PFSK-1 (cell line): ENCODE results near the gene CHDH. TPM values are rescaled to one million over a fixed set of nuclear protein-coding genes. Genes with fewer than 3 reads are reported as not detected.

Experiments
- FOXP2 ChIP-seq: optimal IDR thresholded peaks from 2 replicates; pipeline ENCODE3; 2011; ENCODE audit warnings: borderline replicate concordance, control low read depth, inconsistent platforms; ENCODE audit not compliant: insufficient read depth; ENCODE audit errors: extremely low read length, extremely low read depth
- POLR2AphosphoS5 ChIP-seq: IDR thresholded peaks from 2 replicates; pipeline ENCODE4 v1.6.1; 2012; ENCODE audit warnings: low read depth, mild to moderate bottlenecking, control low read depth, low read length, moderate library complexity
- REST ChIP-seq, 2 experiments: IDR thresholded peaks; 2 replicates each; pipeline versions ENCODE4 v1.6.1 to v1.8.0; 2011 to 2012; ENCODE audit warnings: low read depth in 2 of 2, low read length in 2 of 2, control low read depth in 1 of 2, inconsistent platforms in 1 of 2, mild to moderate bottlenecking in 1 of 2, moderate library complexity in 1 of 2; ENCODE audit not compliant: insufficient read depth in 1 of 2
- SIN3A ChIP-seq: IDR thresholded peaks from 2 replicates; pipeline ENCODE4 v1.6.1; 2012; ENCODE audit warnings: mild to moderate bottlenecking, low read length, moderate library complexity, borderline replicate concordance; ENCODE audit not compliant: insufficient read depth
- TAF1 ChIP-seq: IDR thresholded peaks from 2 replicates; pipeline ENCODE4 v1.6.1; 2012; ENCODE audit warnings: low read length, control low read depth, borderline replicate concordance; ENCODE audit not compliant: insufficient read depth
- polyA plus RNA-seq: library from polyadenylated mRNA; unstranded; fragments of >200 nt; gene quantifications from one replicate; pipeline ENCODE4 v1.2.1, GENCODE V29; 2012; ENCODE audit warnings: low read depth, missing spikeins; ENCODE audit not compliant: insufficient read length

Gene CHDH
- polyA plus RNA-seq = 0.04 TPM

DNA sequence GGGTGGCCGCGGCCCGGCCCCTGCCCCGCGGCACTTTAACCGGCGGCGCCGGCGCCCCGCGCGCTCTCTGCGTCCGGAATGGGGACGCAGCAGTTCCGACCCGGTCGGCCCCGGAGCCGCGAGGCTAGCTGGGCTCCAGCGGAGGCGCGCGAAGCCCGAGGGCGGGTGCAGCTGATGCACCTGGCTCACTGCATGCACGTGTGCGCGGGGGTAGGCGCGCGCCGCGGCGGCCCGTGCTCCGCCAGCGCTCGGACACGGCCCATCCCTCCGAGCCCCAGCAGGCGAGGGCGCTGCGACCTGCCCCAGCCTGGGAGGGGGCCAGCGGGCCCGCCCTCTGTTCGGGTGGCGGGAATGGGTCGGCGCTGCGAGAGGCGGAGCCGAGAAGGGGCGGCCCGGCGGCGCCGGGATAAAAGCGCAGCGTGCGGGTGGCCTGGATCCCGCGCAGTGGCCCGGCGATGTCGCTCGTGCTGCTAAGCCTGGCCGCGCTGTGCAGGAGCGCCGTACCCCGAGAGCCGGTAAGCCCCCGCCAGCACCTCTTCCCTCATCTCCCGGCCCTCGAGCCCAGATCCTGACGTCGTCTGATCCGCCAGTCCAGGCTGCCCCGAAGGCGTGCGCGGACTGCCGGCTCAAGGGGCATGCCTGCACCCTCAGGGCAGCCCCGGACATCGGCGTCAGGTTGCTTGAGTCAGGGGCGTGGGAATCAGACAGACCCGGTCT is at the start of gene CHDH, which contains the start of gene IL17RB:
Gene CHDH (minus strand): TSS at position 286 of the 717 bp plus-strand sequence. CDS start 22,411 bp downstream, outside the sequence.
Gene IL17RB (plus strand): TSS at position 435 of the 717 bp plus-strand sequence. CDS start 21 bp downstream, at position 456.
- TF ChIP-seq SIN3A = no peak
- TF ChIP-seq FOXP2 = no peak
- TF ChIP-seq TAF1 = no peak
- TF ChIP-seq REST (IDR thresholded peaks at IDR 0.05; ENCODE audit: insufficient read depth in 1 of 2, low read depth in 2 of 2, low read length in 2 of 2) = no peak

DNA sequence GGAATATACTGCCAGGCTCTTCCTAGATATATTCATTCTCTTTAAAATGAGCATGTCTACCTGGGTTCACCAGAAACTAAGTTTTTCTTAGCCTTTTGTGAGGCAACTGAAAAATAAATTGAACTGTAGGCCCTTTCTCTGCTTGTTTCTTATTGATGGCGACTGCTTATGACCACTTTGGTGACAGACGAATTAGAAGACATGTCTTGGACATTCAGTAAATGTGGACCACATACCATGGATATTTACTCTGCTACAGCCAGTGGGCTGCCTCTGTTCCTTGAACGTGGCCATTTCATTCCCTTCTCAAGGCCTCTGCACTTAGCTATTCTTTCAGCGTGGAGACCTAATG is 46.0 kb upstream of the CHDH start:
- no peak for TF ChIP-seq TAF1
- TF ChIP-seq SIN3A = no peak
- no peak for TF ChIP-seq FOXP2
- TF ChIP-seq POLR2AphosphoS5 = no peak
- TF ChIP-seq REST (IDR thresholded peaks at IDR 0.05; ENCODE audit: insufficient read depth in 1 of 2, low read depth in 2 of 2, low read length in 2 of 2) = no peak

- TF ChIP-seq SIN3A = peak; percentile 15; the same call in 1 of the 2 replicates
- no peak for TF ChIP-seq FOXP2
- TF ChIP-seq REST (IDR thresholded peaks at IDR 0.05; ENCODE audit: insufficient read depth in 1 of 2, low read depth in 2 of 2, low read length in 2 of 2) = no peak
- TF ChIP-seq POLR2AphosphoS5 = peak; percentile 82
- TF ChIP-seq TAF1 = 0 out of 2 replicates have a peak, but pooled peaks have one; percentile 25
Observed at GRCh38 chr3:53891497-53892285, 45.5 kb upstream of the CHDH start, which contains the start of gene SELENOK. TSS of gene SELENOK (minus strand) at chr3:53891859.

DNA sequence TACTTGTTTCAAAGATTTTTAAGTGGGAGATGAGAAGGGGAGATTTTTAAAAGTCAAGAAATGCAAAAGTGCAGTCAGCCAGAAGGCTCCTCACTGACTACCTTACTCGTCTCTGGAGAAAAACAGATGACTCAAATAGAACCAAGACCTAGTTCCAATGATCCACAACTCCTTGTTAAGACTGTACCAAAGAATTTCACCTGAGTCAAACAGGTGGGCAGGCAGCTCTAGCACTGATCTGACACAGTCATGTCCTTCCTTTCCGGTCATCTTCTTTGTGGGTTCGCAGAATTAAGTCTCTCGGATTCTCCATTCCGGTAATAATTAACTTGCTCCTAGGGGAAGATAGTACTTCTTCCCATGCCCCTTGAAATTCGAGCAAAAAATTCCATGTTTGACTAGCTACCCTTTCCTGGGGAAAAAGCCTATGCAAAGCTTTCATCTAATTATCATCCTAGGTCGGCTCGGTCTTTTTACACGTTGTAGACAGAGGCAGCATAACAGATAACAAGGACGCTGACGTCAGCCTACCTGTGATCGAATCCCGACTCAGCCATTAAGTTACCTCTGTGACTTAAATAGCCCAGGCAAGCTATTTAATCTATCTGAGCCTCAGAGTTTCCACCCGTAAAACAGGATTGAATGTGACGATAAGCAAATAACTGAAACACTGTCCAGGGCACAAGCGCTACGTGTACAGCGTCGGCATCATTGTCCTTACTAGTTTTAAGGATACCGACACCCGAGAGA is 44.7 kb upstream of the CHDH start:
- no peak for TF ChIP-seq REST (IDR thresholded peaks at IDR 0.05; ENCODE audit: insufficient read depth in 1 of 2, low read depth in 2 of 2, low read length in 2 of 2)
- TF ChIP-seq FOXP2 = no peak
- no peak for TF ChIP-seq SIN3A
- TF ChIP-seq TAF1 = no peak
- TF ChIP-seq POLR2AphosphoS5 = no peak
